Body of pancreas (tissue), 4 donors: ENCODE measurements around the gene ESPN. TPM values are rescaled to one million over a fixed set of nuclear protein-coding genes. Genes with fewer than 3 reads are reported as not detected.

Experiments
- ATAC-seq: fragments of 150-250 bp; one replicate; pipeline ENCODE4 v1.9.1; 2016
- DNase-seq, 4 donors: peaks; one replicate each; pipeline ENCODE4 v3.0.0-alpha.2; 2019
- H3K27ac ChIP-seq, 4 donors: fragments of 200-600 bp; sonication (generic); 1 replicate in 3 of 4; 2 replicates in 1 of 4; pipeline versions ENCODE4 v1.5.1 to v1.6.1; 2016 to 2019; ENCODE audit warnings: mild to moderate bottlenecking in 1 of 4, mixed read lengths in 1 of 4, moderate library complexity in 1 of 4
- H3K27me3 ChIP-seq, 2 donors: fragments of 200-600 bp; sonication (generic); one replicate each; pipeline ENCODE4 v1.6.0; 2016; ENCODE audit warnings: mild to moderate bottlenecking in 1 of 2
- H3K36me3 ChIP-seq, 2 donors: fragments of 200-600 bp; sonication (generic); replicated peaks in 1 of 2; 2 replicates each; pipeline ENCODE4 v1.5.1; 2016; ENCODE audit warnings: low read depth in 2 of 2; ENCODE audit not compliant: insufficient read depth in 1 of 2
- H3K4me1 ChIP-seq: fragments of 200-600 bp; sonication (generic); one replicate; pipeline ENCODE4 v1.6.0; 2016
- H3K4me3 ChIP-seq, 2 donors: fragments of 200-600 bp; sonication (generic); 1 replicate in 1 of 2; 2 replicates in 1 of 2; pipeline ENCODE4 v1.5.1; 2016 to 2019
- H3K9me3 ChIP-seq, 3 donors: fragments of 200-600 bp; sonication (generic); 1 replicate in 2 of 3; 2 replicates in 1 of 3; pipeline ENCODE4 v1.5.1; 2016
- POLR2A ChIP-seq, 3 donors: fragments of 450-650 bp; IDR thresholded peaks; one replicate each; pipeline ENCODE4 v1.6.1; 2016; ENCODE audit warnings: antibody characterized with exemption in 3 of 3, mild to moderate bottlenecking in 2 of 3
- WGBS, 2 donors: methylation state at CpG; one replicate each; pipeline ENCODE4 v1.1.5; 2017; 5-methylcytosine and 5-hydroxymethylcytosine counted together
- intact Hi-C: fragments of 100-400 bp; cut with DNase I; formaldehyde crosslinking; loops from one replicate; pipeline ENCODE4 v1.15.1; 2023
- total RNA-seq, 2 donors: library from RNA; depleted of rRNA; stranded (reverse); fragments of >200 nt; gene quantifications; one replicate each; pipeline ENCODE4 v1.1.0, GENCODE V29; 2016
- TF ChIP-seq, protein P1 (sequence below), 7 experiments: fragments of 450-650 bp in 4 of 7; fragments of 200-600 bp in 3 of 7; sonication (generic) in 3 of 7; IDR thresholded peaks; one replicate each; pipeline ENCODE4 v1.5.1; 2016 to 2019; ENCODE audit warnings: antibody characterized with exemption in 7 of 7

Gene ESPN
- total RNA-seq, 2 donors from 2014 or later = 0.26 to 4.0 TPM

DNA sequence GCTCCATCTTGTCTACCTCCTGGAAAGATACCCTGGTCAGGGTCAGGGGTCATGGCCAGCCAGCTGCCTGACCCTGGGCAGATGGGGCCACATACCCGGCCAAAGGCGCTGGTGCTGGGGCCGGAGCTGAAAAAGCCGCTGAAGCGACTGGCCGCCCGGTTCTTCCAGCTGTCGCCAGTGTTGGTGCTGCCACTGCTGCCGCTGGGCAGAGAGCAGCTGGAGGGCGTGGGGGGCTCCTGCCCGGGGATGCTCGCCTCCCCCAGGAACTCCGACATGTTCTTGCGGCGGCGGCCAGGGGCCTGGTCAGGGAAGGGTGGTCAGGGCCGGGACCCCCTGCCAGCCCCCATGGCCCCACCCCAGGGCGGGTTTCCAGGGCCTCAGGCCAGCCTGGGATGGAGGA lies 48.6 kb downstream of the ESPN start:
- 93 to 100% methylated on average over 2 to 17 of the region's 18 CpGs for WGBS, 2 donors
- no peaks in the 10 kb centered on the region for H3K27me3 ChIP-seq
- H3K4me3 ChIP-seq = no peak overlapping the region
- intact Hi-C loops = no loop called here
- H3K27ac ChIP-seq = no peak overlapping the region
- no peak for TF ChIP-seq POLR2A (IDR thresholded peaks at IDR 0.05)
- TF ChIP-seq, protein P1, sequence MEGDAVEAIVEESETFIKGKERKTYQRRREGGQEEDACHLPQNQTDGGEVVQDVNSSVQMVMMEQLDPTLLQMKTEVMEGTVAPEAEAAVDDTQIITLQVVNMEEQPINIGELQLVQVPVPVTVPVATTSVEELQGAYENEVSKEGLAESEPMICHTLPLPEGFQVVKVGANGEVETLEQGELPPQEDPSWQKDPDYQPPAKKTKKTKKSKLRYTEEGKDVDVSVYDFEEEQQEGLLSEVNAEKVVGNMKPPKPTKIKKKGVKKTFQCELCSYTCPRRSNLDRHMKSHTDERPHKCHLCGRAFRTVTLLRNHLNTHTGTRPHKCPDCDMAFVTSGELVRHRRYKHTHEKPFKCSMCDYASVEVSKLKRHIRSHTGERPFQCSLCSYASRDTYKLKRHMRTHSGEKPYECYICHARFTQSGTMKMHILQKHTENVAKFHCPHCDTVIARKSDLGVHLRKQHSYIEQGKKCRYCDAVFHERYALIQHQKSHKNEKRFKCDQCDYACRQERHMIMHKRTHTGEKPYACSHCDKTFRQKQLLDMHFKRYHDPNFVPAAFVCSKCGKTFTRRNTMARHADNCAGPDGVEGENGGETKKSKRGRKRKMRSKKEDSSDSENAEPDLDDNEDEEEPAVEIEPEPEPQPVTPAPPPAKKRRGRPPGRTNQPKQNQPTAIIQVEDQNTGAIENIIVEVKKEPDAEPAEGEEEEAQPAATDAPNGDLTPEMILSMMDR (IDR thresholded peaks at IDR 0.05) = no peak
- H3K36me3 ChIP-seq = no peaks in the 10 kb centered on the region
- H3K4me1 ChIP-seq = peaks cover 7% of the 10 kb centered on the region
- no peaks in the 10 kb centered on the region for H3K9me3 ChIP-seq
- ATAC-seq = no peak
- no peak for DNase-seq

DNA sequence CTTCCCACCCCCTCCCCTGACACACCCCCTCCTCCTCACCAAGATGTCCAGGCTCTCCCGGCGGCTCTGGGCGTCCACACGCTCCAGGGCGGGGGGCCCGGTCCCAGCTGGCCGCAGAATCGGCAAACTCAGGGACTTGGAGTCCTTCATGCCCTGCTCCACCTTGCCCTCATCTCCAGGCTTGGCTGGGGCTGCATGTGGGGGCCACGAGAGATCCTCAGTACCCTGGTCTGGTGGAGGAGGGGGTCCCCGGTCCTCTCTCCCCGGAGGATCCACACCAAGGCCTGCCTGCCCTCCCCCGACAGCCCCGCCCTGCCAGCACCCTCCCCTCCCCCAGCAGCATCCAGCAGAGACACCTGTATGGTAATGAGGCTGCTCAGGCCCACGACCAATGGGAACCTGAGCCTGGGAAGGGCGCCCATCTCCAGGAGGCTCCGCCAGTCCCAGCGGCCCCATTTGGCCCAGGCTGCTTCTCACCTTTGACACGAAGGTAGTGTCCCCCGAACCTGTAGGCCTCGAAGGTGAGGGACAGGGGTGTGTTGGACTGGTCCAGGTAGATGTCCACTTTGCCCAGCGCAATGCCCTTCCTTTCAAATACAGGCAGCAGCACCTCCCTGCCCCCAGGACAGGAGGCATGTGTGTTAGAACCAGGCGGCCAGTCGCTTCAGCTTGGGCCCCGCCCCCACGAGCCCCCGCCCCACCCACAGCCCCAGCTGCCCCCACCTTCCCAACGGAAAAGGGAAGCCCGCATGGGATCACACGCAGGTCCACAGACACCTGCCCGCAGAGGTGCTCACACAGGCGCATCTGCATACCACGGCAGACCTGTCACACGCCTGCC lies 49.6 kb downstream of the ESPN start:
- Histone ChIP-seq H3K36me3 (no peaks in the 10 kb centered on the region), H3K4me1 (peaks cover 7% of the 10 kb centered on the region), H3K27ac (no peak overlapping the region), H3K9me3 (no peaks in the 10 kb centered on the region), H3K27me3 (no peaks in the 10 kb centered on the region), H3K4me3 (no peak overlapping the region)
- no peak for TF ChIP-seq POLR2A (IDR thresholded peaks at IDR 0.05)
- TF ChIP-seq, protein P1 (IDR thresholded peaks at IDR 0.05) = no peak
- intact Hi-C loops = no loop called here
- DNase-seq = no peak
- WGBS, 2 donors = 79 to 93% methylated on average over 9 to 30 of the region's 33 CpGs
- no peak for ATAC-seq

DNA sequence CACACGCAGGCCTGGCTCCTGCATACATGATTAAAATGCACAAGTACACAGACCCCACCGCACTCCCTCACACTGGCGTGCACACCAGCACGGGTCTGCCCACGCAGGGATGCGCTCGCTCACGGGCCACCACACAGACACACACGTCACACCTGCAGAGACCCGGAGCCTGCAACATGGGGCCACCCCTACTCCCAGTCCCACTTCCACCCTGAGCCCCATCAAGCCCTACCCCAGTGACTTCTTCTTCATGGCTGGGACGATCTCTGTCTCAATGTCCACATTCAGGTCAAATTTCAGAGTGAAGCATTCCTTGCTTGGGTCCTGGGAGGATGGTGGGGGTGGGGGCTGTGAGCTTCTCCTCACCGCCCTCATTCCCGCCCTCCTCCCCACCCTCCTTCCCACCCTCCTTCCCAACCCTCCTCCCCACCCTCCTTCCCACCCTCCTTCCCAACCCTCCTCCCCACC lies 50.3 kb downstream of the ESPN start:
- no peaks in the 10 kb centered on the region for H3K36me3 ChIP-seq
- no peak overlapping the region for H3K27ac ChIP-seq
- H3K4me3 ChIP-seq = no peak overlapping the region
- no peaks in the 10 kb centered on the region for H3K27me3 ChIP-seq
- peaks cover 7% of the 10 kb centered on the region for H3K4me1 ChIP-seq
- intact Hi-C loops = no loop called here
- no peaks in the 10 kb centered on the region for H3K9me3 ChIP-seq
- 64 to 79% methylated on average over 4 to 13 of the region's 13 CpGs for WGBS, 2 donors
- DNase-seq (no peak), ATAC-seq (no peak)
- no peak for TF ChIP-seq POLR2A (IDR thresholded peaks at IDR 0.05)
- TF ChIP-seq, protein P1 (IDR thresholded peaks at IDR 0.05) = no peak

DNA sequence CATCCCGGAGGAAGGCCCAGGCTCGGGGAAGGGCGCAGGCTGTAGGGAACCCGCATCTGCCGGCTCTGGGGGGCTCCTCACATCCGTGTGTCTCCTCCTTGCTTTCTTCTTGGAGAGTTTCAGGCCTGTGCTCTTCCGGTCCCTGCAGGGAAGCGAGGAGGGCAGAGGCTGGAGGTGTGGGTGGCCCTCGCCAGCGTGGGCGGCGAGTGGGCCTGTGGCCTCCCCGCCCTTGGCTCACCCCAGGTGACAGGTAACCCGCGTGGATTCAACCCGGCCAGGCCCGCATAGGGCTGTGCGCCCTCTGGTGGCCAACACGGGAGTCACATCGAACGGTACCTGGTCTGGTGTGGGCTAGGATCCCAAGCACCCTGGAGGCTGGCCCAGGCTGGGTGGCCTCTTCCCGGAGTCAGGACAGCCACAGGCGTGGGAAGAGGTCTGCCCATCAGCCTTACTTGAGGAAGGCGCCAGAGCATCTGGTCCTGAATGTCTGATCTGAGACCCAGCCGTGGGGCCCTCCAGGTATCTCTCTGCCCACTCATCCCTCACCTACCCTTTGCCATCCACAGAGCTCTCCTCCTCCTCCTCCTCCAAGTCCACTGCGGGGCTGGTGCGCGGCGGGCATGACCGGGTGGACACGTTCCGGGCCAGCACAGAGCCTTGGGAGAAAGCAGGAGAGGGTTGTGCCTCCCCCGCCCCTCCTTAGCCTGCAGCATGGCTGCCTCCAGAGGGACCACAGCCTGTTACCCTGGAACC lies 51.0 kb downstream of the ESPN start:
- no peak for TF ChIP-seq POLR2A (IDR thresholded peaks at IDR 0.05)
- TF ChIP-seq, protein P1 (IDR thresholded peaks at IDR 0.05) = peak; percentile 67 to 94 (median 81)
- peaks cover 7% of the 10 kb centered on the region for H3K4me1 ChIP-seq
- ATAC-seq = peak; percentile 76
- H3K4me3 ChIP-seq = no peak overlapping the region
- intact Hi-C loops = no loop called here
- 23 to 35% methylated on average over 2 to 31 of the region's 33 CpGs for WGBS, 2 donors
- H3K36me3 ChIP-seq = no peaks in the 10 kb centered on the region
- no peak overlapping the region for H3K27ac ChIP-seq
- peak; percentile 61 to 79 (median 70) for DNase-seq
- H3K9me3 ChIP-seq = no peaks in the 10 kb centered on the region
- no peaks in the 10 kb centered on the region for H3K27me3 ChIP-seq
